ENCODE measurements around the gene CTNNB1. TPM values are rescaled to one million over a fixed set of nuclear protein-coding genes. Genes with fewer than 3 reads are reported as not detected.
A peak's percentile ranks its signal among the peaks of the same experiment; 100 is the strongest.

Gene CTNNB1
- total RNA-seq, 3 donors from 2014 or later = 419 to 687 (median 617) TPM

GRCh38 chr3:41196499-41197410 is 2.5 kb upstream of the CTNNB1 start:
- Histone ChIP-seq H3K27me3 (no peaks in the 10 kb centered on the region), H3K27ac (no peak overlapping the region), H3K4me3 (no peak overlapping the region), H3K9me3 (no peaks in the 10 kb centered on the region), H3K36me3 (no peaks in the 10 kb centered on the region), H3K4me1 (no peaks in the 10 kb centered on the region)
- no peak for DNase-seq (ENCODE audit: low spot score in 2 of 2)
- intact Hi-C loops (cut with DNase I; ENCODE audit: low total_unique reads) = loop anchor here (5.0 kb wide), 1 partner anchor 1351 kb away; no protein-coding TSS in a partner anchor
- no peak for TF ChIP-seq CTCF (IDR thresholded peaks at IDR 0.05)
- no peak for TF ChIP-seq POLR2AphosphoS5 (IDR thresholded peaks at IDR 0.05)
- TF ChIP-seq POLR2A (IDR thresholded peaks at IDR 0.05) = no peak

GRCh38 chr3:41198046-41198445 is 1.3 kb upstream of the CTNNB1 start:
- intact Hi-C loops (cut with DNase I; ENCODE audit: low total_unique reads) = loop anchor here (5.0 kb wide), 1 partner anchor 1349 kb away; no protein-coding TSS in a partner anchor
- H3K27ac ChIP-seq = peak overlapping the region in 1 of 2 donors; percentile 100
- no peak for DNase-seq (ENCODE audit: low spot score in 2 of 2)
- no peaks in the 10 kb centered on the region for H3K9me3 ChIP-seq
- peak overlapping the region in 1 of 3 donors; percentile 96 for H3K4me3 ChIP-seq
- H3K4me1 ChIP-seq = peaks cover 0 to 7% of the 10 kb centered on the region in 2 donors
- TF ChIP-seq POLR2A (IDR thresholded peaks at IDR 0.05) (no peak), POLR2AphosphoS5 (IDR thresholded peaks at IDR 0.05) (no peak), CTCF (IDR thresholded peaks at IDR 0.05) (no peak)
- H3K36me3 ChIP-seq = no peaks in the 10 kb centered on the region
- H3K27me3 ChIP-seq = no peaks in the 10 kb centered on the region

- TF ChIP-seq POLR2AphosphoS5 (IDR thresholded peaks at IDR 0.05) = no peak
- TF ChIP-seq POLR2A (IDR thresholded peaks at IDR 0.05) = no peak
- TF ChIP-seq CTCF (IDR thresholded peaks at IDR 0.05) = no peak
- Histone ChIP-seq H3K27ac (peak overlapping the region; percentile 99 to 100), H3K4me1 (peaks cover 0 to 12% of the 10 kb centered on the region in 2 donors), H3K27me3 (no peaks in the 10 kb centered on the region), H3K4me3 (peak overlapping the region; percentile 92 to 96 (median 96)), H3K9me3 (no peaks in the 10 kb centered on the region), H3K36me3 (no peaks in the 10 kb centered on the region)
- DNase-seq (ENCODE audit: low spot score in 2 of 2) = peak; percentile 40 to 52
- intact Hi-C loops (cut with DNase I; ENCODE audit: low total_unique reads) = loop anchor here (5.0 kb wide), 1 partner anchor 1349 kb away; no protein-coding TSS in a partner anchor
Measured at GRCh38 chr3:41198526-41198925, 779 bp upstream of the CTNNB1 start.

GRCh38 chr3:41199866-41200668 is 762 bp downstream of the CTNNB1 start:
- H3K36me3 ChIP-seq = no peaks in the 10 kb centered on the region
- H3K4me1 ChIP-seq = peaks cover 0 to 12% of the 10 kb centered on the region in 2 donors
- TF ChIP-seq POLR2AphosphoS5 (IDR thresholded peaks at IDR 0.05) (peak in 2 of 3 donors; percentile 20 to 30), CTCF (IDR thresholded peaks at IDR 0.05) (no peak), POLR2A (IDR thresholded peaks at IDR 0.05) (no peak)
- peak overlapping the region; percentile 92 to 96 (median 96) for H3K4me3 ChIP-seq
- peak; percentile 30 to 53 for DNase-seq (ENCODE audit: low spot score in 2 of 2)
- peak overlapping the region; percentile 99 to 100 for H3K27ac ChIP-seq
- no peaks in the 10 kb centered on the region for H3K27me3 ChIP-seq
- no peaks in the 10 kb centered on the region for H3K9me3 ChIP-seq
- intact Hi-C loops (cut with DNase I; ENCODE audit: low total_unique reads) = loop anchor here (5.0 kb wide), 1 partner anchor 1347 kb away; no protein-coding TSS in a partner anchor

Data from breast epithelium (tissue), 4 donors.